CD4-positive, CD25-positive, alpha-beta regulatory T cell (primary cell): ENCODE data around the gene PARP3. TPM values are rescaled to one million over a fixed set of nuclear protein-coding genes. Genes with fewer than 3 reads are reported as not detected.
A peak's percentile ranks its signal among the peaks of the same experiment; 100 is the strongest.

Source experiments
- ATAC-seq, 2 donors: fragments of 150-1000 bp; cut with Tn5 transposase; one replicate each; pipeline ENCODE4 v1.10.0; 2021; ENCODE audit warnings: low read depth in 2 of 2, moderate number of reproducible peaks in 2 of 2, moderate library complexity in 1 of 2
- DNase-seq, 3 donors: peaks; one replicate each; pipeline versions ENCODE4 v3.0.0 to v3.0.0-alpha.2; 2012 to 2022; ENCODE audit warnings: mixed read lengths in 1 of 3
- H3K27ac ChIP-seq: one replicate; pipeline ENCODE4 v1.7.0; 2013; ENCODE audit warnings: mild to moderate bottlenecking, low read length; ENCODE audit not compliant: insufficient read depth, poor library complexity, severe bottlenecking
- H3K27me3 ChIP-seq: one replicate; pipeline ENCODE4 v1.7.0; 2013; ENCODE audit warnings: low read length; ENCODE audit not compliant: control insufficient read depth, insufficient read depth
- H3K36me3 ChIP-seq: one replicate; pipeline ENCODE4 v1.7.0; 2013; ENCODE audit warnings: mild to moderate bottlenecking, low read length, moderate library complexity; ENCODE audit not compliant: control insufficient read depth, insufficient read depth
- H3K4me1 ChIP-seq: 2 replicates; pipeline ENCODE4 v1.7.0; 2013; ENCODE audit warnings: mild to moderate bottlenecking, low read length; ENCODE audit not compliant: insufficient read depth, control insufficient read depth, poor library complexity, severe bottlenecking
- H3K4me3 ChIP-seq: one replicate; pipeline ENCODE4 v1.7.0; 2013; ENCODE audit warnings: low read depth, mild to moderate bottlenecking, low read length, moderate library complexity
- H3K9me3 ChIP-seq, 2 experiments: 1 replicate in 1 of 2; 2 replicates in 1 of 2; pipeline ENCODE4 v1.7.0; 2013; ENCODE audit warnings: low read length in 2 of 2, mild to moderate bottlenecking in 1 of 2, moderate library complexity in 1 of 2; ENCODE audit not compliant: control insufficient read depth in 2 of 2
- H3K27ac Mint-ChIP-seq, 3 donors: one replicate each; pipeline ENCODE4 v1.8.0; 2020 to 2022; ENCODE audit warnings: mild to moderate bottlenecking in 3 of 3, mixed read lengths in 3 of 3, moderate library complexity in 2 of 3
- H3K27me3 Mint-ChIP-seq: one replicate; pipeline ENCODE4 v1.8.0; 2022; ENCODE audit warnings: mild to moderate bottlenecking, mixed read lengths
- H3K36me3 Mint-ChIP-seq: one replicate; pipeline ENCODE4 v1.8.0; 2020; ENCODE audit warnings: mixed read lengths
- H3K4me1 Mint-ChIP-seq, 4 donors: one replicate each; pipeline ENCODE4 v1.8.0; 2020 to 2022; ENCODE audit warnings: mixed read lengths in 4 of 4, mild to moderate bottlenecking in 1 of 4
- H3K4me3 Mint-ChIP-seq, 4 donors: one replicate each; pipeline ENCODE4 v1.8.0; 2020 to 2022; ENCODE audit warnings: mild to moderate bottlenecking in 4 of 4, mixed read lengths in 4 of 4, moderate library complexity in 3 of 4
- H3K9me3 Mint-ChIP-seq, 7 donors: one replicate each; pipeline ENCODE4 v1.8.0; 2020 to 2022; ENCODE audit warnings: mixed read lengths in 7 of 7, mild to moderate bottlenecking in 3 of 7, moderate library complexity in 2 of 7
- polyA plus RNA-seq, 4 donors: library from polyadenylated mRNA; unstranded; fragments of 300-500 nt; fragmentation: Illumina TruSeq; gene quantifications; one replicate each; pipeline ENCODE4 v1.2.3, GENCODE V29; 2021
- total RNA-seq: library from RNA; stranded (reverse); gene quantifications from one replicate; pipeline ENCODE4 v1.2.3, GENCODE V29; 2022

PARP3 gene
- total and polyA plus RNA-seq, 5 donors from 2014 or later = 2.9 to 6.4 (median 4.0) TPM

GRCh38 chr3:51929420-51930003, 12.7 kb upstream of the PARP3 start:
- Mint-ChIP-seq H3K4me1 (no peaks in the 10 kb centered on the region), H3K4me3 (no peak overlapping the region), H3K36me3 (peaks cover 16% of the 10 kb centered on the region), H3K27ac (no peak overlapping the region), H3K9me3 (peaks cover 0 to 2% (median 0%) of the 10 kb centered on the region in 7 donors), H3K27me3 (no peaks in the 10 kb centered on the region)
- Histone ChIP-seq H3K4me1 (no peaks in the 10 kb centered on the region), H3K4me3 (no peak overlapping the region), H3K36me3 (peaks cover 16% of the 10 kb centered on the region), H3K27me3 (no peaks in the 10 kb centered on the region), H3K9me3 (no peaks in the 10 kb centered on the region), H3K27ac (no peak overlapping the region)
- ATAC-seq (no peak), DNase-seq (no peak)

GRCh38 chr3:51930439-51930838, 11.7 kb upstream of the PARP3 start:
- Mint-ChIP-seq H3K36me3 (peaks cover 21% of the 10 kb centered on the region), H3K4me3 (no peak overlapping the region), H3K27me3 (no peaks in the 10 kb centered on the region), H3K27ac (no peak overlapping the region), H3K4me1 (no peaks in the 10 kb centered on the region), H3K9me3 (peaks cover 0 to 2% (median 0%) of the 10 kb centered on the region in 7 donors)
- no peaks in the 10 kb centered on the region for H3K9me3 ChIP-seq
- H3K36me3 ChIP-seq = peaks cover 25% of the 10 kb centered on the region
- ATAC-seq (no peak), DNase-seq (no peak)
- no peak overlapping the region for H3K27ac ChIP-seq
- H3K4me3 ChIP-seq = no peak overlapping the region
- H3K27me3 ChIP-seq = no peaks in the 10 kb centered on the region
- no peaks in the 10 kb centered on the region for H3K4me1 ChIP-seq

- Histone ChIP-seq H3K27me3 (no peaks in the 10 kb centered on the region), H3K36me3 (peaks cover 37% of the 10 kb centered on the region), H3K9me3 (no peaks in the 10 kb centered on the region), H3K27ac (no peak overlapping the region), H3K4me1 (no peaks in the 10 kb centered on the region), H3K4me3 (no peak overlapping the region)
- Mint-ChIP-seq H3K4me3 (no peak overlapping the region), H3K9me3 (peaks cover 0 to 2% (median 0%) of the 10 kb centered on the region in 7 donors), H3K27ac (no peak overlapping the region), H3K27me3 (no peaks in the 10 kb centered on the region), H3K4me1 (no peaks in the 10 kb centered on the region), H3K36me3 (peaks cover 25% of the 10 kb centered on the region)
- ATAC-seq (no peak), DNase-seq (no peak)
Measured at GRCh38 chr3:51931756-51932155, 10.4 kb upstream of the PARP3 start.

GRCh38 chr3:51932471-51933370, 9.4 kb upstream of the PARP3 start:
- DNase-seq (no peak), ATAC-seq (no peak)
- no peaks in the 10 kb centered on the region for H3K27me3 ChIP-seq
- peaks cover 47% of the 10 kb centered on the region for H3K36me3 ChIP-seq
- Mint-ChIP-seq H3K4me3 (no peak overlapping the region), H3K36me3 (peaks cover 30% of the 10 kb centered on the region), H3K4me1 (no peaks in the 10 kb centered on the region), H3K27ac (no peak overlapping the region), H3K27me3 (no peaks in the 10 kb centered on the region), H3K9me3 (peaks cover 0 to 2% (median 0%) of the 10 kb centered on the region in 7 donors)
- H3K4me1 ChIP-seq = no peaks in the 10 kb centered on the region
- no peak overlapping the region for H3K4me3 ChIP-seq
- H3K9me3 ChIP-seq = no peaks in the 10 kb centered on the region
- H3K27ac ChIP-seq = no peak overlapping the region

GRCh38 chr3:51933471-51934138, 8.6 kb upstream of the PARP3 start:
- no peaks in the 10 kb centered on the region for H3K27me3 ChIP-seq
- H3K36me3 ChIP-seq = peaks cover 55% of the 10 kb centered on the region
- H3K4me3 ChIP-seq = no peak overlapping the region
- H3K27ac ChIP-seq = no peak overlapping the region
- ATAC-seq (no peak), DNase-seq (no peak)
- no peaks in the 10 kb centered on the region for H3K9me3 ChIP-seq
- H3K4me3 Mint-ChIP-seq = no peak overlapping the region
- H3K27me3 Mint-ChIP-seq = no peaks in the 10 kb centered on the region
- H3K36me3 Mint-ChIP-seq = peaks cover 30% of the 10 kb centered on the region
- peaks cover 0 to 3% (median 0%) of the 10 kb centered on the region in 4 donors for H3K4me1 Mint-ChIP-seq
- no peaks in the 10 kb centered on the region for H3K4me1 ChIP-seq
- H3K9me3 Mint-ChIP-seq = peaks cover 0 to 2% (median 0%) of the 10 kb centered on the region in 7 donors
- no peak overlapping the region for H3K27ac Mint-ChIP-seq

GRCh38 chr3:51934139-51934850, 7.9 kb upstream of the PARP3 start:
- H3K4me1 ChIP-seq = no peaks in the 10 kb centered on the region
- peaks cover 30% of the 10 kb centered on the region for H3K36me3 Mint-ChIP-seq
- H3K4me3 Mint-ChIP-seq = peak overlapping the region in 1 of 4 donors; percentile 54
- H3K27ac ChIP-seq = no peak overlapping the region
- no peaks in the 10 kb centered on the region for H3K27me3 Mint-ChIP-seq
- DNase-seq (no peak), ATAC-seq (no peak)
- H3K27me3 ChIP-seq = no peaks in the 10 kb centered on the region
- H3K27ac Mint-ChIP-seq = no peak overlapping the region
- no peak overlapping the region for H3K4me3 ChIP-seq
- H3K9me3 Mint-ChIP-seq = peaks cover 0 to under 1% (median 0%) of the 10 kb centered on the region in 7 donors
- H3K9me3 ChIP-seq = no peaks in the 10 kb centered on the region
- peaks cover 0 to 7% (median 3%) of the 10 kb centered on the region in 4 donors for H3K4me1 Mint-ChIP-seq
- H3K36me3 ChIP-seq = peaks cover 55% of the 10 kb centered on the region
